K562 (cell line): ENCODE results near the gene TCTN3. TPM values are rescaled to one million over a fixed set of nuclear protein-coding genes. Genes with fewer than 3 reads are reported as not detected.

Source experiments
- ATAC-seq: fragments of 200-7000 bp; cut with Tn5 transposase; 3 replicates; pipeline ENCODE4 v1.9.1; 2020; ENCODE audit warnings: moderate library complexity
- BruUV-seq: library from RNA; stranded (reverse); fragments of 400-500 nt; replicated peaks from 2 replicates; lab custom pipeline; 2021; lab: Mats Ljungman, UMichigan
- CTCF ChIA-PET: fragments of 300-600 bp; formaldehyde crosslinking; extraction: SDS; loops from one replicate; lab custom pipeline; 2021; ENCODE audit warnings: low intra/inter-chr PET ratio; lab: Yijun Ruan, JAX
- POLR2A ChIA-PET: fragments of 300-600, 350-650 bp; sonication (Branson Sonifier 250); formaldehyde crosslinking; extraction: SDS; loops from one replicate; lab custom pipeline; 2021; ENCODE audit warnings: antibody characterized with exemption, inconsistent platforms; lab: Yijun Ruan, JAX
- DNase-seq, 4 experiments: peaks; one replicate each; pipeline versions ENCODE4 v3.0.0 to v3.0.0-alpha.2; 2011 to 2018; ENCODE audit warnings: low spot score in 3 of 4, mixed read lengths in 3 of 4; ENCODE audit errors: extremely low read depth in 1 of 4
- FAIRE-seq: peaks from 2 replicates; lab custom pipeline; 2011; peaks lifted over from hg19 to GRCh38; lab: Jason Lieb, UNC
- H2AFZ ChIP-seq: 2 replicates; pipeline ENCODE4 v1.6.0; 2011; ENCODE audit warnings: low read depth, low read length, control low read depth, inconsistent platforms
- H3K27ac ChIP-seq: fragments of 200-600 bp; 3 replicates; pipeline ENCODE4 v1.8.0; 2011; ENCODE audit warnings: low read depth, mild to moderate bottlenecking, control low read depth, inconsistent platforms, low read length, moderate library complexity, mixed read lengths; ENCODE audit errors: extremely low read depth
- H3K27me3 ChIP-seq, 2 experiments: fragments of 300-600 bp in 1 of 2; 2 replicates in 1 of 2; 3 replicates in 1 of 2; pipeline versions ENCODE4 v1.6.0 to v1.8.0; 2011; ENCODE audit warnings: inconsistent platforms in 2 of 2, low read length in 2 of 2, mild to moderate bottlenecking in 1 of 2, mixed read lengths in 1 of 2, moderate library complexity in 1 of 2; ENCODE audit not compliant: control insufficient read depth in 2 of 2, insufficient read depth in 2 of 2
- H3K36me3 ChIP-seq: fragments of 300-600 bp; 3 replicates; pipeline ENCODE4 v1.8.0; 2011; ENCODE audit warnings: mild to moderate bottlenecking, low read length, inconsistent platforms; ENCODE audit not compliant: control insufficient read depth, insufficient read depth
- H3K4me1 ChIP-seq, 2 experiments: fragments of 200-600 bp in 1 of 2; replicated peaks in 1 of 2; 2 replicates in 1 of 2; 3 replicates in 1 of 2; pipeline versions ENCODE4 v1.5.1 to v1.8.0; 2011; ENCODE audit warnings: inconsistent platforms in 2 of 2, low read length in 2 of 2, mild to moderate bottlenecking in 1 of 2, mixed read lengths in 1 of 2, moderate library complexity in 1 of 2; ENCODE audit not compliant: control insufficient read depth in 2 of 2, insufficient read depth in 2 of 2
- H3K4me2 ChIP-seq: 2 replicates; pipeline ENCODE4 v1.6.1; 2011; ENCODE audit warnings: low read length, control low read depth, inconsistent platforms, mixed read lengths; ENCODE audit not compliant: insufficient read depth
- H3K4me3 ChIP-seq: fragments of 200-600 bp; sonication (generic), shearing (Covaris generic); 2 replicates; pipeline ENCODE4 v1.5.1; 2016; ENCODE audit warnings: control low read depth, inconsistent platforms
- H3K79me2 ChIP-seq: fragments of 200-600 bp; 3 replicates; pipeline ENCODE4 v1.8.0; 2011; ENCODE audit warnings: low read length, inconsistent platforms; ENCODE audit not compliant: control insufficient read depth, insufficient read depth
- H3K9ac ChIP-seq, 2 experiments: 2 replicates each; pipeline versions ENCODE4 v1.6.0 to v1.6.1; 2011; ENCODE audit warnings: low read depth in 2 of 2, low read length in 2 of 2, control low read depth in 1 of 2, inconsistent platforms in 1 of 2, mild to moderate bottlenecking in 1 of 2, mixed read lengths in 1 of 2; ENCODE audit not compliant: insufficient read depth in 1 of 2
- H3K9me1 ChIP-seq: one replicate; pipeline ENCODE4 v1.6.0; 2011; ENCODE audit warnings: inconsistent platforms, mild to moderate bottlenecking, low read length, moderate library complexity; ENCODE audit not compliant: control insufficient read depth, insufficient read depth
- H3K9me3 ChIP-seq: replicated peaks from 2 replicates; pipeline ENCODE4 v1.5.1; 2011; ENCODE audit warnings: low read depth, low read length, inconsistent platforms; ENCODE audit not compliant: control insufficient read depth, insufficient read depth
- H4K20me1 ChIP-seq: replicated peaks from 2 replicates; pipeline ENCODE4 v1.6.1; 2011; ENCODE audit warnings: low read length, inconsistent platforms, mixed read lengths; ENCODE audit not compliant: control insufficient read depth, insufficient read depth
- C11orf30 ChIP-seq: fragments of 450-650 bp; IDR thresholded peaks from 2 replicates; pipeline ENCODE4 v1.6.1; 2016; ENCODE audit warnings: low read depth, mild to moderate bottlenecking
- DMBX1 ChIP-seq: fragments of 250-450 bp; sonication (Bioruptor Pico); IDR thresholded peaks from 2 replicates; pipeline ENCODE4 v1.8.0; 2022; ENCODE audit warnings: inconsistent platforms, mild to moderate bottlenecking, moderate library complexity, borderline replicate concordance
- FOXA3 ChIP-seq, 2 experiments: fragments of 450-650 bp in 1 of 2; sonication (generic) in 1 of 2; formaldehyde crosslinking; IDR thresholded peaks in 1 of 2; conservative IDR thresholded peaks in 1 of 2; 2 replicates each; pipeline versions ENCODE4 v1.4.0 to v1.8.0; 2020 to 2022; ENCODE audit warnings: mild to moderate bottlenecking in 2 of 2, missing genetic modification reagents in 1 of 2
- KAT8 ChIP-seq: fragments of 450-650 bp; IDR thresholded peaks from 2 replicates; pipeline ENCODE4 v1.6.1; 2016; ENCODE audit warnings: low read depth, mild to moderate bottlenecking
- POLR2B ChIP-seq: fragments of 450-650 bp; IDR thresholded peaks from 2 replicates; pipeline ENCODE4 v1.6.1; 2018; ENCODE audit warnings: low read depth; ENCODE audit not compliant: partially characterized antibody
- RBM25 ChIP-seq: fragments of 200-400 bp; formaldehyde crosslinking; IDR thresholded peaks from 2 replicates; pipeline ENCODE4 v1.6.1; 2018; ENCODE audit warnings: low read length, low read depth, moderate library complexity; ENCODE audit not compliant: severe bottlenecking
- ZBTB7A ChIP-seq: IDR thresholded peaks from 2 replicates; pipeline ENCODE4 v1.6.1; 2011; ENCODE audit warnings: low read depth, mild to moderate bottlenecking, low read length, moderate library complexity, borderline replicate concordance; ENCODE audit not compliant: control insufficient read depth
- ZNF316 ChIP-seq: fragments of 450-650 bp; IDR thresholded peaks from 2 replicates; pipeline ENCODE4 v1.6.1; 2016
- ZNF583 ChIP-seq: fragments of 250-450 bp; sonication (Bioruptor Pico); IDR thresholded peaks from 2 replicates; pipeline ENCODE4 v1.4.0; 2020
- WGBS: fragments of 100-300 bp; shearing (Covaris generic); methylation state at CpG from one replicate; pipeline ENCODE4 v1.1.6; 2016; ENCODE audit warnings: low coverage, mixed read lengths; ENCODE audit not compliant: insufficient coverage; ENCODE audit errors: missing lambda C conversion rate; 5-methylcytosine and 5-hydroxymethylcytosine counted together
- in situ Hi-C: fragments of 300-500 bp; cut with MboI; formaldehyde crosslinking; loops from 4 replicates; pipeline ENCODE4 v1.15.0; 2018; ENCODE audit warnings: inconsistent platforms, mixed read lengths
- intact Hi-C: fragments of 100-400 bp; cut with micrococcal nuclease; formaldehyde crosslinking; loops from 2 replicates; pipeline ENCODE4 v1.14.2; 2022
- polyA plus RNA-seq, 8 experiments: library from polyadenylated mRNA; depleted of rRNA in 4 of 8; stranded (reverse) in 5 of 8; unstranded in 3 of 8; fragments of >200 nt; fragmentation: Nextera tagmentation in 2 of 8; fragmentation: Illumina TruSeq in 1 of 8; extraction: Ambion mirVana in 2 of 8; extraction: Trizol in 1 of 8; gene quantifications; 2 replicates each; pipeline versions ENCODE4 v1.2.1 to v1.2.3, GENCODE V29; 2011 to 2014; ENCODE audit warnings: inconsistent platforms in 1 of 8, missing spikeins in 1 of 8
- total RNA-seq, 7 experiments: library from RNA; depleted of rRNA in 6 of 7; stranded (reverse); fragments of >200 nt in 6 of 7; fragmentation: Illumina TruSeq in 2 of 7; extraction: Trizol in 2 of 7; gene quantifications; 2 replicates each; pipeline versions ENCODE4 v1.2.1 to v1.2.3, GENCODE V29; 2011 to 2021; ENCODE audit warnings: low replicate concordance in 1 of 7

Gene TCTN3
- total and polyA plus RNA-seq, 9 of the 15 experiments (the other 6 are each of a cell fraction or from before 2014, with no cell fraction given): 10.4 to 25.8 (median 16.3) TPM

DNA sequence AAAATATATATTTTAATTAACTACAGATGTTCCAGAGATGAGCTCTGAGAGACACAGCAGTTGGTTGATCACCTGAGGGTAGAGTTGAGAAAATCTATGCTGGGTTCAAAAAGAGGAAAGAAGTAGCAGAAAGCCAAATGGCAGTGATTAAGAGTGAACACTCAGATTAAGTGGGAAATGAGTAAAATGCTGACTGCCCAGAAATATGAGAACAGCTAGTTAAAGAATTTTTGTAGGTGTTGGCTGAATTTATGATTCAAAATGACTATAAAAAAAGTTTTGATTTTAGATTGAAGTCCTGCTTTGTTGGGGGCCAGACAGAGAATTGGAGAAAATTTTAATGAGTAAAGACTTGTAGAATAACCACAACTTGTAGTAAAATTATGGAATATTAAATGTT lies 9.8 kb downstream of the TCTN3 start:
- Histone ChIP-seq H3K27ac (no peak overlapping the region), H3K4me3 (no peak overlapping the region), H3K9ac (no peak overlapping the region), H3K9me3 (no peaks in the 10 kb centered on the region), H3K79me2 (no peaks in the 10 kb centered on the region), H3K4me1 (no peaks in the 10 kb centered on the region), H3K36me3 (peaks cover 79% of the 10 kb centered on the region; the same call in 2 of the 3 replicates), H3K9me1 (no peaks in the 10 kb centered on the region), H4K20me1 (no peaks in the 10 kb centered on the region), H2AFZ (no peak overlapping the region), H3K4me2 (no peak overlapping the region), H3K27me3 (no peaks in the 10 kb centered on the region)
- in situ Hi-C loops (no loop called here), intact Hi-C loops (no loop called here)
- BruUV-seq: no TSS peak
- no peak for ATAC-seq
- POLR2A ChIA-PET: no interaction called here
- DNase-seq: no peak
- no peak for FAIRE-seq
- CTCF ChIA-PET: no interaction called here
- TF ChIP-seq POLR2B (no peak), FOXA3 (CRISPR knock-in tag; conservative IDR thresholded peaks at IDR 0.05 in 1 of 2, IDR thresholded peaks at IDR 0.05 in 1 of 2) (no peak), C11orf30 (peak; percentile 34; the same call in 1 of the 2 replicates), ZBTB7A (no peak), ZNF316 (peak; percentile 55)

DNA sequence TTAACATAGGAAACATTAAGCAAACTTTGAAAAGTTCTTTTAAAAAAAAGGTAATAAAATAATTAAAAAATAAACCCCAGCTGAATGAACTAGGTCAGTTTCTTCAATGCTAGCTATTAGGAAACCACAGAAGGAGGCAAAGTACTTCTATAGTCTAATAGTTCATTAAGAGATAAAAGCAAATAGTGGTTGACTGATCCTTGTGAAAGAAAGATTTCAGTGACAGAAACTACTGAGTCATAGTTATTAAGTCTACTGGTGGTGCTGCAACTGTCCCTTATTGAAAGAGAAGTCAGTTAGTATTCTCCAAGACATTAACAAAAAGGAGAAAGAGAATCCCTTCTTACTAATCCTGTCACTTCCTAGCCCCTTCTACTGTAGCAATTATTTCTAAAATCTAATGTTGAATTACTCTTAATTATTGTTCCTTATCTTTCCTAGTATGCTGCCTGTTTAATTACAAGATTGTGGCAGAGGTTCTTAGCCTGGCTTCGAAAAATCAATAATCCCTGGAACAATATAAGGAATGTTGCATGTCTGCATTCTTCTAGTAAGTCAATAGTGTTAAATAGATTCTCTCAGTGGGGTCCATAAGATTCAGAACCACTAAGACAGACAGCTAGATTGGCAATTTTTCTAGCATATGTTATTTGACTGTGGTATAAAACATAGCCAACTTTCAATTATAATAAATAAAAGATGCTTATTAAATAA lies 18.2 kb downstream of the TCTN3 start:
- CTCF ChIA-PET: no interaction called here
- TF ChIP-seq DMBX1 (no peak), RBM25 (no peak), KAT8 (no peak), ZNF583 (CRISPR knock-in tag) (no peak)

More for the DNA sequence above, 18.2 kb downstream of the TCTN3 start:
- H3K4me1 ChIP-seq: no peaks in the 10 kb centered on the region
- 78% methylated on average over 1 of the region's 1 CpG for WGBS
- POLR2A ChIA-PET: no interaction called here
- H4K20me1 ChIP-seq: no peaks in the 10 kb centered on the region
- DNase-seq: no peak
- peaks cover 40% of the 10 kb centered on the region; the same call in 1 of the 3 replicates for H3K36me3 ChIP-seq
- no peaks in the 10 kb centered on the region for H3K79me2 ChIP-seq
- H3K27me3 ChIP-seq: no peaks in the 10 kb centered on the region
- in situ Hi-C loops (no loop called here), intact Hi-C loops (no loop called here)
- H3K9ac ChIP-seq: no peak overlapping the region
- no peaks in the 10 kb centered on the region for H3K9me3 ChIP-seq
- BruUV-seq: no TSS peak
- no peaks in the 10 kb centered on the region for H3K9me1 ChIP-seq
- H3K27ac ChIP-seq: no peak overlapping the region
- FAIRE-seq: no peak
- H2AFZ ChIP-seq: no peak overlapping the region
- no peak overlapping the region for H3K4me3 ChIP-seq
- H3K4me2 ChIP-seq: no peak overlapping the region
- no peak for ATAC-seq
